K562 (cell line): ENCODE results near the gene CCM2. TPM values are rescaled to one million over a fixed set of nuclear protein-coding genes. Genes with fewer than 3 reads are reported as not detected.

Experiments used
- BRD4 ChIP-seq: fragments of 200-600 bp; sonication (generic); IDR thresholded peaks from 2 replicates; pipeline ENCODE4 v1.6.1; 2017; ENCODE audit warnings: inconsistent platforms
- CBFA2T3 ChIP-seq: fragments of 450-650 bp; IDR thresholded peaks from 2 replicates; pipeline ENCODE4 v1.6.1; 2017
- FOXA3 ChIP-seq, 2 experiments: fragments of 450-650 bp in 1 of 2; sonication (generic) in 1 of 2; formaldehyde crosslinking; IDR thresholded peaks in 1 of 2; conservative IDR thresholded peaks in 1 of 2; 2 replicates each; pipeline versions ENCODE4 v1.4.0 to v1.8.0; 2020 to 2022; ENCODE audit warnings: mild to moderate bottlenecking in 2 of 2, missing genetic modification reagents in 1 of 2
- NELFE ChIP-seq: IDR thresholded peaks from 2 replicates; pipeline ENCODE4 v1.6.1; 2011; ENCODE audit warnings: mild to moderate bottlenecking; ENCODE audit not compliant: insufficient read depth, insufficient read length
- RBM14 ChIP-seq: fragments of 200-400 bp; formaldehyde crosslinking; IDR thresholded peaks from 2 replicates; pipeline ENCODE4 v1.6.1; 2018; ENCODE audit warnings: low read depth, mild to moderate bottlenecking, low read length, moderate library complexity, borderline replicate concordance; ENCODE audit not compliant: insufficient read depth
- SNAPC5 ChIP-seq: fragments of 250-450 bp; sonication (Bioruptor Pico); IDR thresholded peaks from 2 replicates; pipeline ENCODE4 v1.8.0; 2021; ENCODE audit warnings: moderate library complexity, mild to moderate bottlenecking, inconsistent platforms
- ZEB2 ChIP-seq: fragments of 450-650 bp; IDR thresholded peaks from 2 replicates; pipeline ENCODE4 v1.6.1; 2016
- polyA plus RNA-seq, 8 experiments: library from polyadenylated mRNA; depleted of rRNA in 4 of 8; stranded (reverse) in 5 of 8; unstranded in 3 of 8; fragments of >200 nt; fragmentation: Nextera tagmentation in 2 of 8; fragmentation: Illumina TruSeq in 1 of 8; extraction: Ambion mirVana in 2 of 8; extraction: Trizol in 1 of 8; gene quantifications; 2 replicates each; pipeline versions ENCODE4 v1.2.1 to v1.2.3, GENCODE V29; 2011 to 2014; ENCODE audit warnings: inconsistent platforms in 1 of 8, missing spikeins in 1 of 8
- total RNA-seq, 7 experiments: library from RNA; depleted of rRNA in 6 of 7; stranded (reverse); fragments of >200 nt in 6 of 7; fragmentation: Illumina TruSeq in 2 of 7; extraction: Trizol in 2 of 7; gene quantifications; 2 replicates each; pipeline versions ENCODE4 v1.2.1 to v1.2.3, GENCODE V29; 2011 to 2021; ENCODE audit warnings: low replicate concordance in 1 of 7
- TF ChIP-seq, protein P1 (sequence below): sonication (generic); formaldehyde crosslinking; IDR thresholded peaks from 2 replicates; pipeline ENCODE4 v1.8.1; 2022; ENCODE audit warnings: missing genetic modification reagents
- TF ChIP-seq, protein P2 (sequence below): fragments of 450-650 bp; IDR thresholded peaks from 2 replicates; pipeline ENCODE4 v1.6.1; 2016; ENCODE audit warnings: mild to moderate bottlenecking, moderate library complexity
- TF ChIP-seq, protein P3 (sequence below): sonication (generic); formaldehyde crosslinking; IDR thresholded peaks from 2 replicates; pipeline ENCODE4 v1.8.1; 2023; ENCODE audit warnings: mild to moderate bottlenecking, missing genetic modification reagents
- TF ChIP-seq, protein P4 (sequence below): conservative IDR thresholded peaks from 2 replicates; pipeline ENCODE4 v1.6.1; 2011; ENCODE audit warnings: low read depth, mild to moderate bottlenecking, low read length; ENCODE audit not compliant: control insufficient read depth

The CCM2 gene
- total and polyA plus RNA-seq, 9 of the 15 experiments (the other 6 are each of a cell fraction or from before 2014, with no cell fraction given) = 0.41 to 38.6 (median 25.9) TPM

DNA sequence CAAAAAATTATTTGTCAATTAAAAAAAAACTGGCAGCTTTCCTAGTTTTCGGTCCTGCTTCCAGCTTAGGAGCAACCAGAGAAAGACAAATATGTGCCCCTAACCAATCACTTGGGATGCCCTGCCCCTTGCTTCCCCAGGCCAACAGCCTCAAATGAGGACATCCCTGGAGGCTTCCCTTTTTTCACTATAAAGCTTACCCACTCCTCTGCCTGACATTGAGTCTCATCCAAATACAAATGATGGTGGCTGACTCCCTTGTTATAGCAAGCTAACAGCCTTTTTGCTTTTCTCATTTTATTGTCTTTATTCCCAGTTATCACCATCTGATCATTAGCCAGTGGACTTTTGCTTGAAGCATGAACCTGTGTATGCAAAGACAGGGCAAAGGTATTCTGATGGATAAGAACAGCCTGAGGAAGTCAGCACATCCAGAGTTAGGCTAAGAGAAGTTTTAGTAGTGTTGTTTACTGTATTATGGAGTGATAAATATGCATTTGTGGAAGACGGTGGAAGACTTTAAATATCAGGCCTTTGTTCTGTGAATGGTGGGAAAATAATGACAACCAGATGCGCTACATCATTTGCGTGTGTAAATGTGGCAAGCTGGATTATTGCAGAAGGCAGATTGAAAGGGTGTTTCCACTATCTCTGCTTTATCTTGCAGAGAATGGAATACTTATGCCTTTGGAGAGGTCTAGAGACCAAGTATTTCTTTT, 1.7 kb upstream of the CCM2 start (continued):
- 0 out of 4 replicates have a peak, but pooled peaks of 1 of the 2 experiments have one; percentile 40 for TF ChIP-seq FOXA3 (CRISPR knock-in tag; conservative IDR thresholded peaks at IDR 0.05 in 1 of 2, IDR thresholded peaks at IDR 0.05 in 1 of 2)
- no peak for TF ChIP-seq SNAPC5
- TF ChIP-seq ZEB2 = 0 out of 2 replicates have a peak, but pooled peaks have one; percentile 22
- TF ChIP-seq CBFA2T3 = peak; percentile 37; the same call in 1 of the 2 replicates
- TF ChIP-seq, protein P1, sequence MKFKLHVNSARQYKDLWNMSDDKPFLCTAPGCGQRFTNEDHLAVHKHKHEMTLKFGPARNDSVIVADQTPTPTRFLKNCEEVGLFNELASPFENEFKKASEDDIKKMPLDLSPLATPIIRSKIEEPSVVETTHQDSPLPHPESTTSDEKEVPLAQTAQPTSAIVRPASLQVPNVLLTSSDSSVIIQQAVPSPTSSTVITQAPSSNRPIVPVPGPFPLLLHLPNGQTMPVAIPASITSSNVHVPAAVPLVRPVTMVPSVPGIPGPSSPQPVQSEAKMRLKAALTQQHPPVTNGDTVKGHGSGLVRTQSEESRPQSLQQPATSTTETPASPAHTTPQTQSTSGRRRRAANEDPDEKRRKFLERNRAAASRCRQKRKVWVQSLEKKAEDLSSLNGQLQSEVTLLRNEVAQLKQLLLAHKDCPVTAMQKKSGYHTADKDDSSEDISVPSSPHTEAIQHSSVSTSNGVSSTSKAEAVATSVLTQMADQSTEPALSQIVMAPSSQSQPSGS (CRISPR knock-in tag) = no peak
- no peak for TF ChIP-seq NELFE
- no peak for TF ChIP-seq RBM14
- 0 out of 2 replicates have a peak, but pooled peaks have one; percentile 13 for TF ChIP-seq BRD4
- TF ChIP-seq, protein P2, sequence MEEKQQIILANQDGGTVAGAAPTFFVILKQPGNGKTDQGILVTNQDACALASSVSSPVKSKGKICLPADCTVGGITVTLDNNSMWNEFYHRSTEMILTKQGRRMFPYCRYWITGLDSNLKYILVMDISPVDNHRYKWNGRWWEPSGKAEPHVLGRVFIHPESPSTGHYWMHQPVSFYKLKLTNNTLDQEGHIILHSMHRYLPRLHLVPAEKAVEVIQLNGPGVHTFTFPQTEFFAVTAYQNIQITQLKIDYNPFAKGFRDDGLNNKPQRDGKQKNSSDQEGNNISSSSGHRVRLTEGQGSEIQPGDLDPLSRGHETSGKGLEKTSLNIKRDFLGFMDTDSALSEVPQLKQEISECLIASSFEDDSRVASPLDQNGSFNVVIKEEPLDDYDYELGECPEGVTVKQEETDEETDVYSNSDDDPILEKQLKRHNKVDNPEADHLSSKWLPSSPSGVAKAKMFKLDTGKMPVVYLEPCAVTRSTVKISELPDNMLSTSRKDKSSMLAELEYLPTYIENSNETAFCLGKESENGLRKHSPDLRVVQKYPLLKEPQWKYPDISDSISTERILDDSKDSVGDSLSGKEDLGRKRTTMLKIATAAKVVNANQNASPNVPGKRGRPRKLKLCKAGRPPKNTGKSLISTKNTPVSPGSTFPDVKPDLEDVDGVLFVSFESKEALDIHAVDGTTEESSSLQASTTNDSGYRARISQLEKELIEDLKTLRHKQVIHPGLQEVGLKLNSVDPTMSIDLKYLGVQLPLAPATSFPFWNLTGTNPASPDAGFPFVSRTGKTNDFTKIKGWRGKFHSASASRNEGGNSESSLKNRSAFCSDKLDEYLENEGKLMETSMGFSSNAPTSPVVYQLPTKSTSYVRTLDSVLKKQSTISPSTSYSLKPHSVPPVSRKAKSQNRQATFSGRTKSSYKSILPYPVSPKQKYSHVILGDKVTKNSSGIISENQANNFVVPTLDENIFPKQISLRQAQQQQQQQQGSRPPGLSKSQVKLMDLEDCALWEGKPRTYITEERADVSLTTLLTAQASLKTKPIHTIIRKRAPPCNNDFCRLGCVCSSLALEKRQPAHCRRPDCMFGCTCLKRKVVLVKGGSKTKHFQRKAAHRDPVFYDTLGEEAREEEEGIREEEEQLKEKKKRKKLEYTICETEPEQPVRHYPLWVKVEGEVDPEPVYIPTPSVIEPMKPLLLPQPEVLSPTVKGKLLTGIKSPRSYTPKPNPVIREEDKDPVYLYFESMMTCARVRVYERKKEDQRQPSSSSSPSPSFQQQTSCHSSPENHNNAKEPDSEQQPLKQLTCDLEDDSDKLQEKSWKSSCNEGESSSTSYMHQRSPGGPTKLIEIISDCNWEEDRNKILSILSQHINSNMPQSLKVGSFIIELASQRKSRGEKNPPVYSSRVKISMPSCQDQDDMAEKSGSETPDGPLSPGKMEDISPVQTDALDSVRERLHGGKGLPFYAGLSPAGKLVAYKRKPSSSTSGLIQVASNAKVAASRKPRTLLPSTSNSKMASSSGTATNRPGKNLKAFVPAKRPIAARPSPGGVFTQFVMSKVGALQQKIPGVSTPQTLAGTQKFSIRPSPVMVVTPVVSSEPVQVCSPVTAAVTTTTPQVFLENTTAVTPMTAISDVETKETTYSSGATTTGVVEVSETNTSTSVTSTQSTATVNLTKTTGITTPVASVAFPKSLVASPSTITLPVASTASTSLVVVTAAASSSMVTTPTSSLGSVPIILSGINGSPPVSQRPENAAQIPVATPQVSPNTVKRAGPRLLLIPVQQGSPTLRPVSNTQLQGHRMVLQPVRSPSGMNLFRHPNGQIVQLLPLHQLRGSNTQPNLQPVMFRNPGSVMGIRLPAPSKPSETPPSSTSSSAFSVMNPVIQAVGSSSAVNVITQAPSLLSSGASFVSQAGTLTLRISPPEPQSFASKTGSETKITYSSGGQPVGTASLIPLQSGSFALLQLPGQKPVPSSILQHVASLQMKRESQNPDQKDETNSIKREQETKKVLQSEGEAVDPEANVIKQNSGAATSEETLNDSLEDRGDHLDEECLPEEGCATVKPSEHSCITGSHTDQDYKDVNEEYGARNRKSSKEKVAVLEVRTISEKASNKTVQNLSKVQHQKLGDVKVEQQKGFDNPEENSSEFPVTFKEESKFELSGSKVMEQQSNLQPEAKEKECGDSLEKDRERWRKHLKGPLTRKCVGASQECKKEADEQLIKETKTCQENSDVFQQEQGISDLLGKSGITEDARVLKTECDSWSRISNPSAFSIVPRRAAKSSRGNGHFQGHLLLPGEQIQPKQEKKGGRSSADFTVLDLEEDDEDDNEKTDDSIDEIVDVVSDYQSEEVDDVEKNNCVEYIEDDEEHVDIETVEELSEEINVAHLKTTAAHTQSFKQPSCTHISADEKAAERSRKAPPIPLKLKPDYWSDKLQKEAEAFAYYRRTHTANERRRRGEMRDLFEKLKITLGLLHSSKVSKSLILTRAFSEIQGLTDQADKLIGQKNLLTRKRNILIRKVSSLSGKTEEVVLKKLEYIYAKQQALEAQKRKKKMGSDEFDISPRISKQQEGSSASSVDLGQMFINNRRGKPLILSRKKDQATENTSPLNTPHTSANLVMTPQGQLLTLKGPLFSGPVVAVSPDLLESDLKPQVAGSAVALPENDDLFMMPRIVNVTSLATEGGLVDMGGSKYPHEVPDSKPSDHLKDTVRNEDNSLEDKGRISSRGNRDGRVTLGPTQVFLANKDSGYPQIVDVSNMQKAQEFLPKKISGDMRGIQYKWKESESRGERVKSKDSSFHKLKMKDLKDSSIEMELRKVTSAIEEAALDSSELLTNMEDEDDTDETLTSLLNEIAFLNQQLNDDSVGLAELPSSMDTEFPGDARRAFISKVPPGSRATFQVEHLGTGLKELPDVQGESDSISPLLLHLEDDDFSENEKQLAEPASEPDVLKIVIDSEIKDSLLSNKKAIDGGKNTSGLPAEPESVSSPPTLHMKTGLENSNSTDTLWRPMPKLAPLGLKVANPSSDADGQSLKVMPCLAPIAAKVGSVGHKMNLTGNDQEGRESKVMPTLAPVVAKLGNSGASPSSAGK = peak; percentile 41; the same call in 1 of the 2 replicates
- TF ChIP-seq, protein P3, sequence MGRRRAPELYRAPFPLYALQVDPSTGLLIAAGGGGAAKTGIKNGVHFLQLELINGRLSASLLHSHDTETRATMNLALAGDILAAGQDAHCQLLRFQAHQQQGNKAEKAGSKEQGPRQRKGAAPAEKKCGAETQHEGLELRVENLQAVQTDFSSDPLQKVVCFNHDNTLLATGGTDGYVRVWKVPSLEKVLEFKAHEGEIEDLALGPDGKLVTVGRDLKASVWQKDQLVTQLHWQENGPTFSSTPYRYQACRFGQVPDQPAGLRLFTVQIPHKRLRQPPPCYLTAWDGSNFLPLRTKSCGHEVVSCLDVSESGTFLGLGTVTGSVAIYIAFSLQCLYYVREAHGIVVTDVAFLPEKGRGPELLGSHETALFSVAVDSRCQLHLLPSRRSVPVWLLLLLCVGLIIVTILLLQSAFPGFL (CRISPR knock-in tag) = peak; percentile 67; the same call in 1 of the 2 replicates
- TF ChIP-seq, protein P4, sequence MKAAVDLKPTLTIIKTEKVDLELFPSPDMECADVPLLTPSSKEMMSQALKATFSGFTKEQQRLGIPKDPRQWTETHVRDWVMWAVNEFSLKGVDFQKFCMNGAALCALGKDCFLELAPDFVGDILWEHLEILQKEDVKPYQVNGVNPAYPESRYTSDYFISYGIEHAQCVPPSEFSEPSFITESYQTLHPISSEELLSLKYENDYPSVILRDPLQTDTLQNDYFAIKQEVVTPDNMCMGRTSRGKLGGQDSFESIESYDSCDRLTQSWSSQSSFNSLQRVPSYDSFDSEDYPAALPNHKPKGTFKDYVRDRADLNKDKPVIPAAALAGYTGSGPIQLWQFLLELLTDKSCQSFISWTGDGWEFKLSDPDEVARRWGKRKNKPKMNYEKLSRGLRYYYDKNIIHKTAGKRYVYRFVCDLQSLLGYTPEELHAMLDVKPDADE = no peak
